ENCODE measurements around the gene PODN.

PODN gene

GRCh38 chr1:53078333-53079101 lies 16.5 kb downstream of the PODN start:
- no peak for DNase-seq
- H3K9me3 ChIP-seq (ENCODE audit: control extremely low read depth in 1 of 5, control insufficient read depth in 4 of 5, insufficient read depth in 2 of 5, low read depth in 1 of 5, low read length in 4 of 5), result no peaks in the 10 kb centered on the region
- H3K36me3 ChIP-seq (ENCODE audit: control insufficient read depth in 4 of 4, insufficient read depth in 4 of 4, low read length in 3 of 4), result no peaks in the 10 kb centered on the region
- 95% methylated on average over 42 of the region's 46 CpGs for WGBS (ENCODE audit: insufficient coverage)
- H3K4me1 ChIP-seq (ENCODE audit: control extremely low read depth in 1 of 4, control insufficient read depth in 4 of 4, insufficient read depth in 4 of 4, low read length in 3 of 4), result peaks cover 0 to 10% (median 8%) of the 10 kb centered on the region in 4 experiments
- ChIA-PET POLR2A (no interaction called here), CTCF (interaction anchor here (0.5 to 2.5 kb wide), 2 partner anchors 10 to 63 kb away, joined by 3 to 6 read pairs; no protein-coding TSS in a partner anchor)
- H3K27ac ChIP-seq (ENCODE audit: insufficient read depth in 1 of 2, low read depth in 1 of 2, low read length in 2 of 2, poor library complexity in 1 of 2, severe bottlenecking in 2 of 2), result no peak overlapping the region
- no peak overlapping the region for H3K4me3 ChIP-seq (ENCODE audit: control insufficient read depth in 1 of 7, extremely low read depth in 1 of 7, insufficient read depth in 4 of 7, low read depth in 2 of 7, low read length in 6 of 7)
- no peaks in the 10 kb centered on the region for H3K27me3 ChIP-seq (replicated peaks in 2 of 5; ENCODE audit: control insufficient read depth in 4 of 5, insufficient read depth in 5 of 5, low read length in 4 of 5)

GRCh38 chr1:53079251-53079650 lies 17.2 kb downstream of the PODN start:
- Histone ChIP-seq H3K4me1 (ENCODE audit: control extremely low read depth in 1 of 4, control insufficient read depth in 4 of 4, insufficient read depth in 4 of 4, low read length in 3 of 4) (peaks cover 0 to 12% (median 10%) of the 10 kb centered on the region in 4 experiments), H3K27ac (ENCODE audit: insufficient read depth in 1 of 2, low read depth in 1 of 2, low read length in 2 of 2, poor library complexity in 1 of 2, severe bottlenecking in 2 of 2) (no peak overlapping the region), H3K27me3 (replicated peaks in 2 of 5; ENCODE audit: control insufficient read depth in 4 of 5, insufficient read depth in 5 of 5, low read length in 4 of 5) (no peaks in the 10 kb centered on the region), H3K36me3 (ENCODE audit: control insufficient read depth in 4 of 4, insufficient read depth in 4 of 4, low read length in 3 of 4) (no peaks in the 10 kb centered on the region), H3K4me3 (ENCODE audit: control insufficient read depth in 1 of 7, extremely low read depth in 1 of 7, insufficient read depth in 4 of 7, low read depth in 2 of 7, low read length in 6 of 7) (no peak overlapping the region), H3K9me3 (ENCODE audit: control extremely low read depth in 1 of 5, control insufficient read depth in 4 of 5, insufficient read depth in 2 of 5, low read depth in 1 of 5, low read length in 4 of 5) (no peaks in the 10 kb centered on the region)
- ChIA-PET POLR2A (no interaction called here), CTCF (interaction anchor here (0.5 to 2.5 kb wide), 2 partner anchors 11 to 62 kb away, joined by 3 to 6 read pairs; no protein-coding TSS in a partner anchor)
- WGBS (ENCODE audit: insufficient coverage), result 95% methylated on average over 4 of the region's 4 CpGs
- DNase-seq, result no peak

GRCh38 chr1:53080041-53080440 lies 18.0 kb downstream of the PODN start:
- no peak overlapping the region for H3K4me3 ChIP-seq (ENCODE audit: control insufficient read depth in 1 of 7, extremely low read depth in 1 of 7, insufficient read depth in 4 of 7, low read depth in 2 of 7, low read length in 6 of 7)
- H3K9me3 ChIP-seq (ENCODE audit: control extremely low read depth in 1 of 5, control insufficient read depth in 4 of 5, insufficient read depth in 2 of 5, low read depth in 1 of 5, low read length in 4 of 5), result no peaks in the 10 kb centered on the region
- ChIA-PET CTCF (interaction anchor here (2.5 kb wide), 1 partner anchor 11 kb away, joined by 6 read pairs; no protein-coding TSS in a partner anchor), POLR2A (no interaction called here)
- DNase-seq, result no peak
- H3K27ac ChIP-seq (ENCODE audit: insufficient read depth in 1 of 2, low read depth in 1 of 2, low read length in 2 of 2, poor library complexity in 1 of 2, severe bottlenecking in 2 of 2), result no peak overlapping the region
- H3K27me3 ChIP-seq (replicated peaks in 2 of 5; ENCODE audit: control insufficient read depth in 4 of 5, insufficient read depth in 5 of 5, low read length in 4 of 5), result no peaks in the 10 kb centered on the region
- H3K36me3 ChIP-seq (ENCODE audit: control insufficient read depth in 4 of 4, insufficient read depth in 4 of 4, low read length in 3 of 4), result no peaks in the 10 kb centered on the region
- WGBS (ENCODE audit: insufficient coverage), result 60% methylated on average over 2 of the region's 3 CpGs
- H3K4me1 ChIP-seq (ENCODE audit: control extremely low read depth in 1 of 4, control insufficient read depth in 4 of 4, insufficient read depth in 4 of 4, low read length in 3 of 4), result peaks cover 0 to 12% (median 10%) of the 10 kb centered on the region in 4 experiments

- ChIA-PET POLR2A (no interaction called here), CTCF (interaction anchor here (2.5 kb wide), 1 partner anchor 12 kb away, joined by 6 read pairs; no protein-coding TSS in a partner anchor)
- no peaks in the 10 kb centered on the region for H3K27me3 ChIP-seq (replicated peaks in 2 of 5; ENCODE audit: control insufficient read depth in 4 of 5, insufficient read depth in 5 of 5, low read length in 4 of 5)
- no peak for DNase-seq
- peaks cover 0 to 12% (median 10%) of the 10 kb centered on the region in 4 experiments for H3K4me1 ChIP-seq (ENCODE audit: control extremely low read depth in 1 of 4, control insufficient read depth in 4 of 4, insufficient read depth in 4 of 4, low read length in 3 of 4)
- WGBS (ENCODE audit: insufficient coverage), result 94% methylated on average over 15 of the region's 15 CpGs
- no peaks in the 10 kb centered on the region for H3K36me3 ChIP-seq (ENCODE audit: control insufficient read depth in 4 of 4, insufficient read depth in 4 of 4, low read length in 3 of 4)
- H3K9me3 ChIP-seq (ENCODE audit: control extremely low read depth in 1 of 5, control insufficient read depth in 4 of 5, insufficient read depth in 2 of 5, low read depth in 1 of 5, low read length in 4 of 5), result no peaks in the 10 kb centered on the region
- H3K4me3 ChIP-seq (ENCODE audit: control insufficient read depth in 1 of 7, extremely low read depth in 1 of 7, insufficient read depth in 4 of 7, low read depth in 2 of 7, low read length in 6 of 7), result no peak overlapping the region
- H3K27ac ChIP-seq (ENCODE audit: insufficient read depth in 1 of 2, low read depth in 1 of 2, low read length in 2 of 2, poor library complexity in 1 of 2, severe bottlenecking in 2 of 2), result no peak overlapping the region
Measured at GRCh38 chr1:53080769-53081168, 18.8 kb downstream of the PODN start.

- Histone ChIP-seq H3K9me3 (ENCODE audit: control extremely low read depth in 1 of 5, control insufficient read depth in 4 of 5, insufficient read depth in 2 of 5, low read depth in 1 of 5, low read length in 4 of 5) (no peaks in the 10 kb centered on the region), H3K4me3 (ENCODE audit: control insufficient read depth in 1 of 7, extremely low read depth in 1 of 7, insufficient read depth in 4 of 7, low read depth in 2 of 7, low read length in 6 of 7) (no peak overlapping the region), H3K27ac (ENCODE audit: insufficient read depth in 1 of 2, low read depth in 1 of 2, low read length in 2 of 2, poor library complexity in 1 of 2, severe bottlenecking in 2 of 2) (no peak overlapping the region), H3K27me3 (replicated peaks in 2 of 5; ENCODE audit: control insufficient read depth in 4 of 5, insufficient read depth in 5 of 5, low read length in 4 of 5) (no peaks in the 10 kb centered on the region), H3K36me3 (ENCODE audit: control insufficient read depth in 4 of 4, insufficient read depth in 4 of 4, low read length in 3 of 4) (no peaks in the 10 kb centered on the region), H3K4me1 (ENCODE audit: control extremely low read depth in 1 of 4, control insufficient read depth in 4 of 4, insufficient read depth in 4 of 4, low read length in 3 of 4) (peaks cover 0 to 12% (median 10%) of the 10 kb centered on the region in 4 experiments)
- CTCF ChIA-PET, result no interaction called here
- WGBS (ENCODE audit: insufficient coverage), result 98% methylated on average over 13 of the region's 14 CpGs
- POLR2A ChIA-PET, result no interaction called here
- DNase-seq, result no peak
Measured at GRCh38 chr1:53081384-53082066, 19.5 kb downstream of the PODN start.

GRCh38 chr1:53082826-53083455 lies 20.9 kb downstream of the PODN start:
- no peak for DNase-seq
- no peak overlapping the region for H3K4me3 ChIP-seq (ENCODE audit: control insufficient read depth in 1 of 7, extremely low read depth in 1 of 7, insufficient read depth in 4 of 7, low read depth in 2 of 7, low read length in 6 of 7)
- ChIA-PET POLR2A (no interaction called here), CTCF (interaction anchor here (0.5 kb wide), 1 partner anchor 231 kb away, joined by 3 read pairs; no protein-coding TSS in a partner anchor)
- H3K36me3 ChIP-seq (ENCODE audit: control insufficient read depth in 4 of 4, insufficient read depth in 4 of 4, low read length in 3 of 4), result no peaks in the 10 kb centered on the region
- WGBS (ENCODE audit: insufficient coverage), result 72% methylated on average over 12 of the region's 13 CpGs
- no peak overlapping the region for H3K27ac ChIP-seq (ENCODE audit: insufficient read depth in 1 of 2, low read depth in 1 of 2, low read length in 2 of 2, poor library complexity in 1 of 2, severe bottlenecking in 2 of 2)
- no peaks in the 10 kb centered on the region for H3K27me3 ChIP-seq (replicated peaks in 2 of 5; ENCODE audit: control insufficient read depth in 4 of 5, insufficient read depth in 5 of 5, low read length in 4 of 5)
- no peaks in the 10 kb centered on the region for H3K9me3 ChIP-seq (ENCODE audit: control extremely low read depth in 1 of 5, control insufficient read depth in 4 of 5, insufficient read depth in 2 of 5, low read depth in 1 of 5, low read length in 4 of 5)
- H3K4me1 ChIP-seq (ENCODE audit: control extremely low read depth in 1 of 4, control insufficient read depth in 4 of 4, insufficient read depth in 4 of 4, low read length in 3 of 4), result peaks cover 0 to 12% (median 10%) of the 10 kb centered on the region in 4 experiments

Measured in common myeloid progenitor, CD34-positive (primary cell).